PC-3 (cell line): Measurements from ENCODE around the gene COX6B1.

Source experiments
- EZH2 ChIP-seq: fragments of 300-600 bp; sonication (generic); IDR thresholded peaks from one replicate; pipeline ENCODE4 v1.6.1; 2017; ENCODE audit warnings: antibody characterized with exemption, mild to moderate bottlenecking, low read length; ENCODE audit not compliant: unreplicated experiment
- EZH2phosphoT487 ChIP-seq: fragments of 300-600 bp; sonication (generic); IDR thresholded peaks from 2 replicates; pipeline ENCODE4 v1.6.1; 2018; ENCODE audit warnings: mild to moderate bottlenecking, antibody characterized with exemption, low read length, borderline replicate concordance
- TF ChIP-seq, protein P1 (sequence below): fragments of 300-600 bp; sonication (generic); conservative IDR thresholded peaks from 2 replicates; pipeline ENCODE4 v1.5.1; 2017; ENCODE audit warnings: antibody characterized with exemption, low read depth, mild to moderate bottlenecking, low read length

DNA sequence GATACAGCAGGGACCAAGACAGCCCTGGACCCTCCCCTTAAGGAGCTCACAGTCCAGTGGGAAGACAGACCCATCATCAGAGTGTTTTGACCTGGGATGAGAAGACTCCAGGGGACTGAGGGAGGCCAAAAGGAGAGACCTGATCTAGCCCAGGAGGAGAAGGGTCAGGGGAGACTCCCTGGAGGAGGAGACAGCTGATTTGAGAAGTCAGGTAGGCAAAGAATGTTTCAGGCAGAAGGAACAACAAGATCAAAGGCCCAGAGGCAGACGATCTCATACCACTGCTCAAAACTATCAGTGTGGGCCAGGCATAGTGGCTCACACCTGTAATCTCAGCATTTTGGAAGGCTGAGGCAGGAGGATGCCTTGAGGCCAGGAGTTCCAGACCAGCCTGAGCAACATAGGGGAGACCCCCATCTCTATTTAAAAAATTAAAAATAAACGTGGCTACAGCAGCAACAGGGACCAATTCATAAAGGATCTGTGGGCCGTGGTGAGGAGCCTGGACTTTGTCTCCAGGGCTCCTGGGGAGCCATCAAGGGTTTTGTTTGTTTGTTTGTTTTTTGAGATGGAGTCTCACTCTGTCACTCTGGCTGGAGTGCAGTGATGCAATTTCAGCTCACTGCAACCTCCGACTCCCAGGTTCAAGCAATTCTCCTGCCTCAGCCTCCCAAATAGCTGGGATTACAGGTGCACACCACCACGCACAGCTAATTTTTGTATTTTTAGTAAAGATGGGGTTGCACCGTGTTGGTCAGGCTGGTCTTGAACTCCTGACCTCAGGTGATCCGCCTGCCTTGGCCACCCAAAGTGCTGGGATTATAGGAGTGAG is 2.2 kb upstream of the COX6B1 start:
- TF ChIP-seq, protein P1, sequence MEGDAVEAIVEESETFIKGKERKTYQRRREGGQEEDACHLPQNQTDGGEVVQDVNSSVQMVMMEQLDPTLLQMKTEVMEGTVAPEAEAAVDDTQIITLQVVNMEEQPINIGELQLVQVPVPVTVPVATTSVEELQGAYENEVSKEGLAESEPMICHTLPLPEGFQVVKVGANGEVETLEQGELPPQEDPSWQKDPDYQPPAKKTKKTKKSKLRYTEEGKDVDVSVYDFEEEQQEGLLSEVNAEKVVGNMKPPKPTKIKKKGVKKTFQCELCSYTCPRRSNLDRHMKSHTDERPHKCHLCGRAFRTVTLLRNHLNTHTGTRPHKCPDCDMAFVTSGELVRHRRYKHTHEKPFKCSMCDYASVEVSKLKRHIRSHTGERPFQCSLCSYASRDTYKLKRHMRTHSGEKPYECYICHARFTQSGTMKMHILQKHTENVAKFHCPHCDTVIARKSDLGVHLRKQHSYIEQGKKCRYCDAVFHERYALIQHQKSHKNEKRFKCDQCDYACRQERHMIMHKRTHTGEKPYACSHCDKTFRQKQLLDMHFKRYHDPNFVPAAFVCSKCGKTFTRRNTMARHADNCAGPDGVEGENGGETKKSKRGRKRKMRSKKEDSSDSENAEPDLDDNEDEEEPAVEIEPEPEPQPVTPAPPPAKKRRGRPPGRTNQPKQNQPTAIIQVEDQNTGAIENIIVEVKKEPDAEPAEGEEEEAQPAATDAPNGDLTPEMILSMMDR = no peak
- TF ChIP-seq EZH2phosphoT487 (no peak), EZH2 (no peak)
